Measurements from ENCODE around the gene ACLY. TPM values are rescaled to one million over a fixed set of nuclear protein-coding genes. Genes with fewer than 3 reads are reported as not detected.
A peak's percentile ranks its signal among the peaks of the same experiment; 100 is the strongest.

Gene ACLY
- total RNA-seq, 1 donor, result 273 TPM

DNA sequence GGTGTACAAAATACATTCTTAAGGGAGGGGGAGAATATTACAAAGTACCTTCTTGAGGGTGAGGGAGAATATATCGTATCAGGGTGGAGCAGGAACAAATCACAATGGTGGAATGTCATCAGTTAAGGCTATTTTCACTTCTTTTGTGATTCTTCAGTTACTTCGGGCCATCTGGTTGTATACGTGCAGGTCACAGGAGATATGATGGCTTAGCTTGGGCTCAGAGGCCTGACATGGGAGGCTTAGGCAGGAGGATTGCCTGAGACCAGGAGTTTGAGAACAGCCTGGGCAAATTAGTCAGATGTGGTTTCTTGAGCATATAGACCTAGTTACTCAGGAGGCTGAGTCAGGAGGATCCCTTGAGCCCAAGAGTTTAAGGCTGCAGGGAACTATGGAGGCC is 24.7 kb upstream of the ACLY start:
- Histone ChIP-seq H3K27me3 (ENCODE audit: insufficient read depth, low read length) (no peaks in the 10 kb centered on the region), H3K4me1 (ENCODE audit: insufficient read depth, low read length) (no peaks in the 10 kb centered on the region), H3K4me3 (ENCODE audit: insufficient read depth, low read length) (no peak overlapping the region), H4K20me1 (ENCODE audit: insufficient read depth, low read length) (no peaks in the 10 kb centered on the region), H3K4me2 (ENCODE audit: insufficient read depth, low read length) (no peak overlapping the region), H3K9me3 (ENCODE audit: low read depth, low read length) (no peaks in the 10 kb centered on the region), H3K27ac (ENCODE audit: low read depth, low read length) (no peak overlapping the region), H3K36me3 (ENCODE audit: insufficient read depth, low read length) (no peaks in the 10 kb centered on the region), H3K79me2 (ENCODE audit: insufficient read depth, low read length) (no peaks in the 10 kb centered on the region), H2AFZ (ENCODE audit: low read length) (no peak overlapping the region)
- TF ChIP-seq, protein P1, sequence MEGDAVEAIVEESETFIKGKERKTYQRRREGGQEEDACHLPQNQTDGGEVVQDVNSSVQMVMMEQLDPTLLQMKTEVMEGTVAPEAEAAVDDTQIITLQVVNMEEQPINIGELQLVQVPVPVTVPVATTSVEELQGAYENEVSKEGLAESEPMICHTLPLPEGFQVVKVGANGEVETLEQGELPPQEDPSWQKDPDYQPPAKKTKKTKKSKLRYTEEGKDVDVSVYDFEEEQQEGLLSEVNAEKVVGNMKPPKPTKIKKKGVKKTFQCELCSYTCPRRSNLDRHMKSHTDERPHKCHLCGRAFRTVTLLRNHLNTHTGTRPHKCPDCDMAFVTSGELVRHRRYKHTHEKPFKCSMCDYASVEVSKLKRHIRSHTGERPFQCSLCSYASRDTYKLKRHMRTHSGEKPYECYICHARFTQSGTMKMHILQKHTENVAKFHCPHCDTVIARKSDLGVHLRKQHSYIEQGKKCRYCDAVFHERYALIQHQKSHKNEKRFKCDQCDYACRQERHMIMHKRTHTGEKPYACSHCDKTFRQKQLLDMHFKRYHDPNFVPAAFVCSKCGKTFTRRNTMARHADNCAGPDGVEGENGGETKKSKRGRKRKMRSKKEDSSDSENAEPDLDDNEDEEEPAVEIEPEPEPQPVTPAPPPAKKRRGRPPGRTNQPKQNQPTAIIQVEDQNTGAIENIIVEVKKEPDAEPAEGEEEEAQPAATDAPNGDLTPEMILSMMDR (IDR thresholded peaks at IDR 0.05; ENCODE audit: extremely low read depth, low read depth, low read length), result no peak
- no peak for DNase-seq (ENCODE audit: insufficient read length, low spot score, missing footprints)

GRCh38 chr17:41942626-41943373 is 24.0 kb upstream of the ACLY start:
- Histone ChIP-seq H3K27ac (ENCODE audit: low read depth, low read length) (no peak overlapping the region), H3K27me3 (ENCODE audit: insufficient read depth, low read length) (no peaks in the 10 kb centered on the region), H2AFZ (ENCODE audit: low read length) (no peak overlapping the region), H3K79me2 (ENCODE audit: insufficient read depth, low read length) (no peaks in the 10 kb centered on the region), H4K20me1 (ENCODE audit: insufficient read depth, low read length) (no peaks in the 10 kb centered on the region), H3K9me3 (ENCODE audit: low read depth, low read length) (no peaks in the 10 kb centered on the region), H3K4me1 (ENCODE audit: insufficient read depth, low read length) (no peaks in the 10 kb centered on the region), H3K4me2 (ENCODE audit: insufficient read depth, low read length) (no peak overlapping the region), H3K36me3 (ENCODE audit: insufficient read depth, low read length) (no peaks in the 10 kb centered on the region), H3K4me3 (ENCODE audit: insufficient read depth, low read length) (no peak overlapping the region)
- no peak for DNase-seq (ENCODE audit: insufficient read length, low spot score, missing footprints)
- TF ChIP-seq, protein P1 (IDR thresholded peaks at IDR 0.05; ENCODE audit: extremely low read depth, low read depth, low read length), result no peak

DNA sequence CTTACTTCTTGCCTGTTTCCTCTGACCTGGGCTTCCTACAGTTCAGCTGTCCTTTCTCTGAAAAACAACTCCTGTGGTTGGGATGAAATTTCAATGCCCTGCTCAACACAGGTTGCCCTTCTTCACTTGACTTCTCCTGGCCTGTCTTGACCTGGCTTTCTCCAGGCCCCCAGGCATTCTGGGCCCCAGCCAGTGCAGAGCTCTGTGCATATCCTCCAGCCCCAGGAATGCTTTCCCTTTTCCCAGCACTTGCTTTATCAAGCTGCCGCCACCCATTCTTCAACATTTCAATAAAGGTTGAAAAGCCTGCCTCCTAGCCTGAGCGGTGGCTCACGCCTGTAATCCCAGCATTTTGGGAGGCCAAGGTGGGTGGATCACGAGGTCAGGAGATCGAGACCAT is 22.4 kb upstream of the ACLY start:
- TF ChIP-seq, protein P1 (IDR thresholded peaks at IDR 0.05; ENCODE audit: extremely low read depth, low read depth, low read length), result no peak
- Histone ChIP-seq H4K20me1 (ENCODE audit: insufficient read depth, low read length) (no peaks in the 10 kb centered on the region), H3K79me2 (ENCODE audit: insufficient read depth, low read length) (no peaks in the 10 kb centered on the region), H3K36me3 (ENCODE audit: insufficient read depth, low read length) (no peaks in the 10 kb centered on the region), H3K27ac (ENCODE audit: low read depth, low read length) (no peak overlapping the region), H3K9me3 (ENCODE audit: low read depth, low read length) (no peaks in the 10 kb centered on the region), H3K4me2 (ENCODE audit: insufficient read depth, low read length) (no peak overlapping the region), H3K4me3 (ENCODE audit: insufficient read depth, low read length) (no peak overlapping the region), H3K4me1 (ENCODE audit: insufficient read depth, low read length) (no peaks in the 10 kb centered on the region), H2AFZ (ENCODE audit: low read length) (no peak overlapping the region), H3K27me3 (ENCODE audit: insufficient read depth, low read length) (no peaks in the 10 kb centered on the region)
- no peak for DNase-seq (ENCODE audit: insufficient read length, low spot score, missing footprints)

- Histone ChIP-seq H3K79me2 (ENCODE audit: insufficient read depth, low read length) (no peaks in the 10 kb centered on the region), H3K36me3 (ENCODE audit: insufficient read depth, low read length) (peaks cover 7% of the 10 kb centered on the region), H3K9me3 (ENCODE audit: low read depth, low read length) (no peaks in the 10 kb centered on the region), H3K4me1 (ENCODE audit: insufficient read depth, low read length) (no peaks in the 10 kb centered on the region), H3K27ac (ENCODE audit: low read depth, low read length) (no peak overlapping the region), H4K20me1 (ENCODE audit: insufficient read depth, low read length) (no peaks in the 10 kb centered on the region), H3K4me2 (ENCODE audit: insufficient read depth, low read length) (no peak overlapping the region), H3K27me3 (ENCODE audit: insufficient read depth, low read length) (no peaks in the 10 kb centered on the region), H2AFZ (ENCODE audit: low read length) (no peak overlapping the region), H3K4me3 (ENCODE audit: insufficient read depth, low read length) (no peak overlapping the region)
- TF ChIP-seq, protein P1 (IDR thresholded peaks at IDR 0.05; ENCODE audit: extremely low read depth, low read depth, low read length), result no peak
- peak; percentile 21 for DNase-seq (ENCODE audit: insufficient read length, low spot score, missing footprints)
Observed at GRCh38 chr17:41939693-41940090, 20.9 kb upstream of the ACLY start.
